A549 treated with AZD9567 at 1 μM for 4 hours (cell line): ENCODE data around the gene WDR36. TPM values are rescaled to one million over a fixed set of nuclear protein-coding genes. Genes with fewer than 3 reads are reported as not detected.

ENCODE experiments used
- total RNA-seq: library from RNA; stranded (reverse); fragments of 200-300 nt; extraction: Qiagen RNA extraction; gene quantifications from 5 replicates; pipeline ENCODE4 v1.2.3, GENCODE V29; 2022; ENCODE audit not compliant: insufficient read depth

The WDR36 gene
- 13.8 to 18.2 TPM (median 15.8 TPM) in 5 replicates for total RNA-seq

GRCh38 chr5:111092062-111092853 is at the start of gene WDR36:
Gene WDR36 (plus strand): TSS chr5:111092348. CDS start chr5:111092457, 109 bp downstream.

GRCh38 chr5:111071413-111071812 is 20.7 kb upstream of the WDR36 start, which contains the start of gene TSLP:
Gene TSLP (plus strand): TSS chr5:111071713. CDS start chr5:111071891, 178 bp downstream.

Other genes starting within 250 kb of the WDR36 start
- 0.03 TPM in 1 of 5 replicates, not detected in the others for gene TSLP, start 20.6 kb upstream of the WDR36 start, total RNA-seq
- gene CAMK4, start 132.0 kb downstream of the WDR36 start, total RNA-seq, result 0.06 to 0.17 TPM (median 0.10 TPM) in 4 of 5 replicates, not detected in the other